ENCODE measurements around the gene EN2.
"Not testable (repeated sequence)": the region's sequence is repeated elsewhere in the genome, so short reads cannot be mapped to it uniquely, and the experiment has no call there.

Gene EN2

GRCh38 chr7:155426543-155427410, 31.2 kb upstream of the EN2 start:
- DNase-seq = no peak

- no peak for DNase-seq
Observed at GRCh38 chr7:155427411-155428038, 30.4 kb upstream of the EN2 start.

- DNase-seq = no peak
Observed at GRCh38 chr7:155428171-155428834, 29.6 kb upstream of the EN2 start.

GRCh38 chr7:155429651-155430050, 28.3 kb upstream of the EN2 start:
- no peak for DNase-seq

- no peak for DNase-seq
Observed at GRCh38 chr7:155430606-155431005, 27.3 kb upstream of the EN2 start.

- no peak for DNase-seq
Observed at GRCh38 chr7:155431231-155431630, 26.7 kb upstream of the EN2 start.

GRCh38 chr7:155431711-155432110, 26.2 kb upstream of the EN2 start:
- no peak for DNase-seq

- DNase-seq = no peak
Observed at GRCh38 chr7:155435110-155435509, 22.8 kb upstream of the EN2 start.

GRCh38 chr7:155437836-155438235, 20.1 kb upstream of the EN2 start:
- DNase-seq = no peak

- DNase-seq = no peak
Observed at GRCh38 chr7:155438777-155439176, 19.2 kb upstream of the EN2 start.

- DNase-seq = no peak
Observed at GRCh38 chr7:155439311-155440017, 18.5 kb upstream of the EN2 start.

- DNase-seq = no peak
Observed at GRCh38 chr7:155440018-155440410, 17.9 kb upstream of the EN2 start.

- no peak for DNase-seq
Observed at GRCh38 chr7:155441856-155442255, 16.1 kb upstream of the EN2 start.

GRCh38 chr7:155444746-155445145, 13.2 kb upstream of the EN2 start:
- no peak for DNase-seq

GRCh38 chr7:155445606-155446005, 12.3 kb upstream of the EN2 start:
- DNase-seq = not testable (repeated sequence)

GRCh38 chr7:155447603-155448002, 10.3 kb upstream of the EN2 start:
- no peak for DNase-seq

GRCh38 chr7:155448632-155449007, 9.3 kb upstream of the EN2 start:
- no peak for DNase-seq

GRCh38 chr7:155449008-155449868, 8.7 kb upstream of the EN2 start:
- no peak for DNase-seq

GRCh38 chr7:155449869-155450557, 7.9 kb upstream of the EN2 start:
- no peak for DNase-seq

- DNase-seq = no peak
Observed at GRCh38 chr7:155450558-155450969, 7.4 kb upstream of the EN2 start.

GRCh38 chr7:155450970-155451801, 6.7 kb upstream of the EN2 start:
- no peak for DNase-seq
